Fibroblast of lung (primary cell): Measurements from ENCODE around the gene SELENOO.

Experiments used
- CTCF ChIP-seq, 2 donors: IDR thresholded peaks in 1 of 2; conservative IDR thresholded peaks in 1 of 2; 1 replicate in 1 of 2; 2 replicates in 1 of 2; pipeline ENCODE4 v1.5.1; 2011 to 2012; ENCODE audit warnings: low read length in 2 of 2, control low read depth in 1 of 2, inconsistent platforms in 1 of 2, low read depth in 1 of 2, mild to moderate bottlenecking in 1 of 2
- EZH2 ChIP-seq: IDR thresholded peaks from 2 replicates; pipeline ENCODE4 v1.5.1; 2012; ENCODE audit warnings: low read length, control low read depth, mild to moderate bottlenecking; ENCODE audit errors: missing control alignments

GRCh38 chr22:50262973-50263617 lies 62.3 kb downstream of the SELENOO start:
- TF ChIP-seq EZH2 (no peak), CTCF (conservative IDR thresholded peaks at IDR 0.05 in 1 of 2, IDR thresholded peaks at IDR 0.05 in 1 of 2; ENCODE audit: low read depth in 1 of 2, low read length in 2 of 2) (no peak)
